ENCODE measurements around the gene OPRM1. TPM values are rescaled to one million over a fixed set of nuclear protein-coding genes. Genes with fewer than 3 reads are reported as not detected.

Gene OPRM1
- total and polyA plus RNA-seq, 2 of the 8 experiments (the other 6 are each of a cell fraction or from before 2014, with no cell fraction given): not detected

DNA sequence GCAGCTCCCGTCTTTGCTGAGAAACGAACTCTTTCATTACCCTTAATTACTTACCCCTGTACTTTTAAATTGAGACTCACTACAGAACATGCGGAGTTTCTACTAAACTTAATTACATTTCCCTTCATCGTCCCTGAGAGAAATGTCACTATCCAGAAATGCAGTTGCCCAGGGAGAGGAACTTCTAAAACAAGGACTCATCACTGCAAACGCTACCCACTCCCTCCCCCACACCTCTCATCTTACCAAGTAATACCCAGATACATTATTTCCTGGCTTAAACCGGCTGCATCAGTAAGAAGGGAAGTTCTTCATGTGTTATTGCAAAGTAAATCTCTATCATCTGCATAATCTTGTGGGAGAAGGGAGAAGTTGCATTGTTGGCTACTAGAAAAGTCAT is 179.3 kb downstream of the OPRM1 start:
- Histone ChIP-seq H3K27ac (ENCODE audit: low read depth, low read length) (no peak overlapping the region), H4K5ac (ENCODE audit: insufficient read length, low read depth, low read length) (no peak overlapping the region), H4K91ac (replicated peaks; ENCODE audit: insufficient read length, low read length) (no peak overlapping the region), H4K8ac (ENCODE audit: extremely low read depth, insufficient read depth, low read length) (no peak overlapping the region), H3K56ac (replicated peaks; ENCODE audit: insufficient read length, low read depth, low read length) (no peak overlapping the region), H2AK5ac (ENCODE audit: low read depth, low read length) (no peak overlapping the region), H2AFZ (ENCODE audit: low read length) (no peak overlapping the region; the same call in 1 of the 2 replicates), H3K4ac (replicated peaks; ENCODE audit: insufficient read length, low read depth, low read length) (no peak overlapping the region), H3K9ac (replicated peaks in 1 of 4; ENCODE audit: extremely low read depth in 1 of 4, low read depth in 3 of 4, low read length in 3 of 4) (no peak overlapping the region), H3K4me3 (ENCODE audit: extremely low read depth in 1 of 4, insufficient read depth in 2 of 4, low read depth in 3 of 4, low read length in 4 of 4) (no peak overlapping the region), H3K79me1 (ENCODE audit: low read depth, low read length) (no peaks in the 10 kb centered on the region), H3K4me2 (ENCODE audit: insufficient read depth in 1 of 2, low read depth in 2 of 2, low read length in 2 of 2) (no peak overlapping the region), H3K79me2 (ENCODE audit: control insufficient read depth in 1 of 2, insufficient read depth in 2 of 2, low read length in 2 of 2) (no peaks in the 10 kb centered on the region), H2BK5ac (ENCODE audit: low read depth, low read length) (no peak overlapping the region), H3K23ac (ENCODE audit: insufficient read length) (no peak overlapping the region), H3K36me3 (ENCODE audit: control insufficient read depth in 2 of 4, insufficient read depth in 4 of 4, low read length in 3 of 4) (no peaks in the 10 kb centered on the region), H3K27me3 (replicated peaks in 1 of 4; ENCODE audit: control insufficient read depth in 3 of 4, extremely low read depth in 1 of 4, insufficient read depth in 3 of 4, low read length in 3 of 4) (no peaks in the 10 kb centered on the region), H3K9me3 (ENCODE audit: insufficient read depth in 2 of 2, low read depth in 1 of 2, low read length in 1 of 2) (no peaks in the 10 kb centered on the region), H2BK120ac (replicated peaks; ENCODE audit: low read depth, low read length) (no peak overlapping the region), H3K4me1 (replicated peaks in 1 of 4; ENCODE audit: control insufficient read depth in 3 of 4, insufficient read depth in 4 of 4, low read length in 3 of 4) (peaks cover 0 to 5% (median 3%) of the 10 kb centered on the region in 4 experiments; a peak in 2 of 7 replicates), H3K14ac (ENCODE audit: insufficient read length) (no peak overlapping the region), H2BK12ac (ENCODE audit: low read depth, low read length) (no peak overlapping the region), H2BK20ac (ENCODE audit: low read length) (no peak overlapping the region), H4K20me1 (replicated peaks in 1 of 2; ENCODE audit: control insufficient read depth in 1 of 2, insufficient read depth in 2 of 2, low read length in 2 of 2) (no peaks in the 10 kb centered on the region), H3K23me2 (ENCODE audit: low read depth, low read length) (no peaks in the 10 kb centered on the region), H3K18ac (ENCODE audit: extremely low read depth, low read length) (no peak overlapping the region), H2BK15ac (ENCODE audit: low read length) (no peak overlapping the region)
- 79% methylated on average over 6 of the region's 6 CpGs; no CpG with 5 or more reads in 1 of the 2 experiments for WGBS, 2 experiments (ENCODE audit: extremely low coverage in 1 of 2, insufficient coverage in 1 of 2, insufficient read length in 1 of 2, insufficient replicate concordance in 2 of 2, low coverage in 1 of 2, low lambda C conversion rate in 2 of 2, missing lambda C conversion rate in 1 of 2)
- DNase-seq (ENCODE audit: low read depth in 1 of 2, low spot score in 2 of 2): no peak
- FAIRE-seq: no peak
- POLR2A ChIA-PET (ENCODE audit: partially characterized antibody): no interaction called here
- CTCF ChIA-PET (ENCODE audit: partially characterized antibody): interaction anchor here (1.1 kb wide), 1 partner anchor 15 kb away, joined by 3 read pairs; no protein-coding TSS in a partner anchor
- TF ChIP-seq CTBP2 (IDR thresholded peaks at IDR 0.05; ENCODE audit: borderline replicate concordance, insufficient read depth, insufficient read length, low read length) (no peak), JUND (IDR thresholded peaks at IDR 0.05; ENCODE audit: low read length) (no peak), KDM5A (IDR thresholded peaks at IDR 0.05; ENCODE audit: low read length) (no peak), ASH2L (IDR thresholded peaks at IDR 0.05; ENCODE audit: low read length) (no peak), SP4 (IDR thresholded peaks at IDR 0.05; ENCODE audit: low read length) (no peak), RNF2 (IDR thresholded peaks at IDR 0.05; ENCODE audit: borderline replicate concordance, low read depth, low read length, missing control alignments, poor library complexity, severe bottlenecking) (no peak), TAF7 (optimal IDR thresholded peaks at IDR 0.05; ENCODE audit: borderline replicate concordance, low read depth, low read length) (no peak), ZNF274 (IDR thresholded peaks at IDR 0.05; ENCODE audit: borderline replicate concordance, extremely low read depth, low read length) (no peak), USF2 (IDR thresholded peaks at IDR 0.05; ENCODE audit: low read length) (no peak)
- TF ChIP-seq, protein P1, sequence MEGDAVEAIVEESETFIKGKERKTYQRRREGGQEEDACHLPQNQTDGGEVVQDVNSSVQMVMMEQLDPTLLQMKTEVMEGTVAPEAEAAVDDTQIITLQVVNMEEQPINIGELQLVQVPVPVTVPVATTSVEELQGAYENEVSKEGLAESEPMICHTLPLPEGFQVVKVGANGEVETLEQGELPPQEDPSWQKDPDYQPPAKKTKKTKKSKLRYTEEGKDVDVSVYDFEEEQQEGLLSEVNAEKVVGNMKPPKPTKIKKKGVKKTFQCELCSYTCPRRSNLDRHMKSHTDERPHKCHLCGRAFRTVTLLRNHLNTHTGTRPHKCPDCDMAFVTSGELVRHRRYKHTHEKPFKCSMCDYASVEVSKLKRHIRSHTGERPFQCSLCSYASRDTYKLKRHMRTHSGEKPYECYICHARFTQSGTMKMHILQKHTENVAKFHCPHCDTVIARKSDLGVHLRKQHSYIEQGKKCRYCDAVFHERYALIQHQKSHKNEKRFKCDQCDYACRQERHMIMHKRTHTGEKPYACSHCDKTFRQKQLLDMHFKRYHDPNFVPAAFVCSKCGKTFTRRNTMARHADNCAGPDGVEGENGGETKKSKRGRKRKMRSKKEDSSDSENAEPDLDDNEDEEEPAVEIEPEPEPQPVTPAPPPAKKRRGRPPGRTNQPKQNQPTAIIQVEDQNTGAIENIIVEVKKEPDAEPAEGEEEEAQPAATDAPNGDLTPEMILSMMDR (IDR thresholded peaks at IDR 0.05; ENCODE audit: control extremely low read depth in 1 of 3, insufficient read depth in 1 of 3, low read depth in 1 of 3, low read length in 3 of 3): no peak

Data from H1 (cell line).